HepG2 (cell line): ENCODE measurements around the gene REEP3. TPM values are rescaled to one million over a fixed set of nuclear protein-coding genes. Genes with fewer than 3 reads are reported as not detected.

Experiments used
- FOXO1 ChIP-seq: sonication (generic); formaldehyde crosslinking; IDR thresholded peaks from 2 replicates; pipeline ENCODE4 v1.4.0; 2020; ENCODE audit warnings: missing genetic modification reagents
- MXI1 ChIP-seq: IDR thresholded peaks from 3 replicates; pipeline ENCODE4 v1.6.1; 2012; ENCODE audit warnings: low read depth, low read length, inconsistent platforms, borderline replicate concordance
- PHF20 ChIP-seq: sonication (generic); formaldehyde crosslinking; IDR thresholded peaks from 2 replicates; pipeline ENCODE4 v1.5.0; 2020; ENCODE audit warnings: mild to moderate bottlenecking, missing genetic modification reagents
- PLRG1 ChIP-seq: fragments of 450-650 bp; conservative IDR thresholded peaks from 2 replicates; pipeline ENCODE4 v1.6.1; 2016
- SPEN ChIP-seq: sonication (generic); formaldehyde crosslinking; IDR thresholded peaks from 2 replicates; pipeline ENCODE4 v1.5.1; 2020; ENCODE audit warnings: low read depth, mild to moderate bottlenecking, missing genetic modification reagents
- TOE1 ChIP-seq: sonication (generic); formaldehyde crosslinking; IDR thresholded peaks from 2 replicates; pipeline ENCODE4 v1.4.0; 2020; ENCODE audit warnings: mild to moderate bottlenecking, missing genetic modification reagents
- WIZ ChIP-seq: sonication (generic); formaldehyde crosslinking; IDR thresholded peaks from 2 replicates; pipeline ENCODE4 v1.5.1; 2020; ENCODE audit warnings: mild to moderate bottlenecking, missing genetic modification reagents
- ZMAT3 ChIP-seq: sonication (generic); formaldehyde crosslinking; conservative IDR thresholded peaks from 2 replicates; pipeline ENCODE4 v1.7.0; 2021; ENCODE audit warnings: missing genetic modification reagents
- ZNF10 ChIP-seq: sonication (generic); formaldehyde crosslinking; IDR thresholded peaks from 2 replicates; pipeline ENCODE4 v1.4.0; 2020; ENCODE audit warnings: mild to moderate bottlenecking, low read depth, missing genetic modification reagents, borderline replicate concordance
- ZNF101 ChIP-seq: sonication (generic); formaldehyde crosslinking; IDR thresholded peaks from 2 replicates; pipeline ENCODE4 v1.4.0; 2020; ENCODE audit warnings: mild to moderate bottlenecking, low read depth, missing genetic modification reagents, borderline replicate concordance
- ZNF234 ChIP-seq: sonication (generic); formaldehyde crosslinking; conservative IDR thresholded peaks from 2 replicates; pipeline ENCODE4 v1.5.1; 2020; ENCODE audit warnings: mild to moderate bottlenecking, missing genetic modification reagents
- ZNF282 ChIP-seq: fragments of 450-650 bp; IDR thresholded peaks from 2 replicates; pipeline ENCODE4 v1.6.1; 2018; ENCODE audit not compliant: partially characterized antibody
- ZNF569 ChIP-seq: sonication (generic); formaldehyde crosslinking; IDR thresholded peaks from 2 replicates; pipeline ENCODE4 v1.5.0; 2020; ENCODE audit warnings: mild to moderate bottlenecking, missing genetic modification reagents, moderate library complexity, borderline replicate concordance
- ZNF589 ChIP-seq: sonication (generic); formaldehyde crosslinking; conservative IDR thresholded peaks from 2 replicates; pipeline ENCODE4 v1.8.0; 2022; ENCODE audit warnings: mild to moderate bottlenecking, moderate library complexity, missing genetic modification reagents
- ZNF687 ChIP-seq: sonication (generic); formaldehyde crosslinking; IDR thresholded peaks from 2 replicates; pipeline ENCODE4 v1.5.1; 2020; ENCODE audit warnings: mild to moderate bottlenecking, missing genetic modification reagents, moderate library complexity
- ZNF776 ChIP-seq: sonication (generic); formaldehyde crosslinking; IDR thresholded peaks from 2 replicates; pipeline ENCODE4 v1.4.0; 2020; ENCODE audit warnings: mild to moderate bottlenecking, missing genetic modification reagents
- polyA plus RNA-seq, 8 experiments: library from polyadenylated mRNA; depleted of rRNA in 3 of 8; stranded (reverse) in 7 of 8; unstranded in 1 of 8; fragments of >200 nt; fragmentation: Illumina TruSeq in 4 of 8; extraction: Trizol in 4 of 8; gene quantifications; 2 replicates each; pipeline versions ENCODE4 v1.2.1 to v1.2.3, GENCODE V29; 2011 to 2016; ENCODE audit warnings: low read depth in 4 of 8, missing spikeins in 1 of 8, mixed read lengths in 1 of 8; ENCODE audit not compliant: insufficient read depth in 1 of 8
- total RNA-seq, 5 experiments: library from RNA; depleted of rRNA; stranded (reverse); fragments of >200 nt; fragmentation: Illumina TruSeq; extraction: Trizol; gene quantifications; 2 replicates each; pipeline ENCODE4 v1.2.3, GENCODE V29; 2016; ENCODE audit warnings: low read depth in 1 of 5
- TF ChIP-seq, protein P1 (sequence below): sonication (generic); formaldehyde crosslinking; IDR thresholded peaks from 2 replicates; pipeline ENCODE4 v1.4.0; 2020; ENCODE audit warnings: missing genetic modification reagents
- TF ChIP-seq, protein P2 (sequence below): IDR thresholded peaks from 2 replicates; pipeline ENCODE4 v1.6.1; 2016; ENCODE audit warnings: low read depth, control low read depth
- TF ChIP-seq, protein P3 (sequence below): sonication (generic); formaldehyde crosslinking; IDR thresholded peaks from 2 replicates; pipeline ENCODE4; 2020; ENCODE audit warnings: missing genetic modification reagents, mild to moderate bottlenecking, borderline replicate concordance

REEP3 gene
- total and polyA plus RNA-seq, 2 of the 13 experiments (the other 11 are each of a cell fraction or from before 2014, with no cell fraction given): 7.1 to 31.4 TPM

DNA sequence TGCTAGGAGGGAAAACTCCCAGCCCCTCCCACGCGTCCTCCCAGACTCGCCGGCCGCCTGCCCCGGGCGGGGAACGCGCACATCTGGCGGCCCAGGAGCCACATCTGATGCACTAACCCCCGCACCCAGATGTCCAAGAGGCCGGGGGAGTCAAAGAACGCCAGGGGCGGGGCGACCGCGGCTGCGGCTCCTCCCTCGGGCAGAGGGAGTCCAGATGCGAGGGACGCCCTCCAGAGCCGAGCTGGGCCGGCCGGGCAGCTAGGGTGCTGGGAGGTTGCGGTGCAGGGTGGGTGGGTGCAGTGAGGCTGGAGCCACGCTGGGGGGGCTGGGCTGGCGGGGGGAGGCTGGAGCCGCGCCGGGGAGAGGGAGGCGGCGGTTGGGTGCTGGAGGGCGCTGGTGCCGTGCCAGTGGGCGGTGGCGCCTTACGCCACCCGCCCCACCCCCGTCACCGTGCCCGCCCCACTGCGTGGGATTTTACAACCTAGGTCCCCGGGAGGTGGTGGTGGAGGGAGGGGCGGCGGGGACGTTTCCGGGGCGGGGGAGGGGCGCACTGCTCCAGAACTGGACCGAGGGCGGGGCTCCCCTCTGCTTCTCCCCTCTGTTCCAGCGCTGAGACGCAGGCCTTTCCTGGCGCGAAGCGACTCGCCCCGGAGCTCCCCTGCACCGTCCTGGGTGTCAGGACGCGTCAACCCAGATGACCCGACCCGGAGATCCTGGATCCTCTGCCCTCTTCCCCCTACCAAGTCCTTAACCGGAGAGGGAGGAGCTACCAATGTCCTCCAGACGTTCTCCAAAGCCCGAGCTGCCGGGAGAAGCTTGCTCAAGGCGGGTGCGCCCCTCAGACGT is 109.1 kb downstream of the REEP3 start (continued):
- TF ChIP-seq SPEN (CRISPR knock-in tag) (no peak), ZNF234 (CRISPR knock-in tag) (0 out of 2 replicates have a peak, but pooled peaks have one; percentile 45), ZNF776 (CRISPR knock-in tag) (no peak), MXI1 (peak; percentile 7; the same call in 1 of the 3 replicates), ZNF589 (no peak), TOE1 (no peak), ZNF687 (CRISPR knock-in tag) (peak; percentile 69), WIZ (no peak), ZMAT3 (CRISPR knock-in tag) (0 out of 2 replicates have a peak, but pooled peaks have one; percentile 27), PLRG1 (no peak), ZNF569 (CRISPR knock-in tag) (no peak), ZNF282 (no peak), ZNF101 (CRISPR knock-in tag) (no peak), FOXO1 (CRISPR knock-in tag) (no peak), ZNF10 (no peak), PHF20 (CRISPR knock-in tag) (no peak)
- TF ChIP-seq, protein P1, sequence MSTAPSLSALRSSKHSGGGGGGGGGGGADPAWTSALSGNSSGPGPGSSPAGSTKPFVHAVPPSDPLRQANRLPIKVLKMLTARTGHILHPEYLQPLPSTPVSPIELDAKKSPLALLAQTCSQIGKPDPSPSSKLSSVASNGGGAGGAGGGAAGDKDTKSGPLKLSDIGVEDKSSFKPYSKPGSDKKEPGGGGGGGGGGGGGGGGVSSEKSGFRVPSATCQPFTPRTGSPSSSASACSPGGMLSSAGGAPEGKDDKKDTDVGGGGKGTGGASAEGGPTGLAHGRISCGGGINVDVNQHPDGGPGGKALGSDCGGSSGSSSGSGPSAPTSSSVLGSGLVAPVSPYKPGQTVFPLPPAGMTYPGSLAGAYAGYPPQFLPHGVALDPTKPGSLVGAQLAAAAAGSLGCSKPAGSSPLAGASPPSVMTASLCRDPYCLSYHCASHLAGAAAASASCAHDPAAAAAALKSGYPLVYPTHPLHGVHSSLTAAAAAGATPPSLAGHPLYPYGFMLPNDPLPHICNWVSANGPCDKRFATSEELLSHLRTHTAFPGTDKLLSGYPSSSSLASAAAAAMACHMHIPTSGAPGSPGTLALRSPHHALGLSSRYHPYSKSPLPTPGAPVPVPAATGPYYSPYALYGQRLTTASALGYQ: no peak
- TF ChIP-seq, protein P2, sequence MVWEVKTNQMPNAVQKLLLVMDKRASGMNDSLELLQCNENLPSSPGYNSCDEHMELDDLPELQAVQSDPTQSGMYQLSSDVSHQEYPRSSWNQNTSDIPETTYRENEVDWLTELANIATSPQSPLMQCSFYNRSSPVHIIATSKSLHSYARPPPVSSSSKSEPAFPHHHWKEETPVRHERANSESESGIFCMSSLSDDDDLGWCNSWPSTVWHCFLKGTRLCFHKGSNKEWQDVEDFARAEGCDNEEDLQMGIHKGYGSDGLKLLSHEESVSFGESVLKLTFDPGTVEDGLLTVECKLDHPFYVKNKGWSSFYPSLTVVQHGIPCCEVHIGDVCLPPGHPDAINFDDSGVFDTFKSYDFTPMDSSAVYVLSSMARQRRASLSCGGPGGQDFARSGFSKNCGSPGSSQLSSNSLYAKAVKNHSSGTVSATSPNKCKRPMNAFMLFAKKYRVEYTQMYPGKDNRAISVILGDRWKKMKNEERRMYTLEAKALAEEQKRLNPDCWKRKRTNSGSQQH: no peak
- TF ChIP-seq, protein P3, sequence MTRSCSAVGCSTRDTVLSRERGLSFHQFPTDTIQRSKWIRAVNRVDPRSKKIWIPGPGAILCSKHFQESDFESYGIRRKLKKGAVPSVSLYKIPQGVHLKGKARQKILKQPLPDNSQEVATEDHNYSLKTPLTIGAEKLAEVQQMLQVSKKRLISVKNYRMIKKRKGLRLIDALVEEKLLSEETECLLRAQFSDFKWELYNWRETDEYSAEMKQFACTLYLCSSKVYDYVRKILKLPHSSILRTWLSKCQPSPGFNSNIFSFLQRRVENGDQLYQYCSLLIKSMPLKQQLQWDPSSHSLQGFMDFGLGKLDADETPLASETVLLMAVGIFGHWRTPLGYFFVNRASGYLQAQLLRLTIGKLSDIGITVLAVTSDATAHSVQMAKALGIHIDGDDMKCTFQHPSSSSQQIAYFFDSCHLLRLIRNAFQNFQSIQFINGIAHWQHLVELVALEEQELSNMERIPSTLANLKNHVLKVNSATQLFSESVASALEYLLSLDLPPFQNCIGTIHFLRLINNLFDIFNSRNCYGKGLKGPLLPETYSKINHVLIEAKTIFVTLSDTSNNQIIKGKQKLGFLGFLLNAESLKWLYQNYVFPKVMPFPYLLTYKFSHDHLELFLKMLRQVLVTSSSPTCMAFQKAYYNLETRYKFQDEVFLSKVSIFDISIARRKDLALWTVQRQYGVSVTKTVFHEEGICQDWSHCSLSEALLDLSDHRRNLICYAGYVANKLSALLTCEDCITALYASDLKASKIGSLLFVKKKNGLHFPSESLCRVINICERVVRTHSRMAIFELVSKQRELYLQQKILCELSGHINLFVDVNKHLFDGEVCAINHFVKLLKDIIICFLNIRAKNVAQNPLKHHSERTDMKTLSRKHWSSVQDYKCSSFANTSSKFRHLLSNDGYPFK: no peak
